Astrocyte of the cerebellum (primary cell): ENCODE results near the gene ZFAND3.

ENCODE experiments used
- DNase-seq: peaks from one replicate; pipeline ENCODE4 v3.0.0-alpha.2; 2011; ENCODE audit warnings: low read depth
- H3K4me3 ChIP-seq: 2 replicates; pipeline ENCODE4 v1.5.1; 2011; ENCODE audit warnings: mild to moderate bottlenecking, low read depth, low read length, moderate library complexity
- CTCF ChIP-seq: IDR thresholded peaks from 2 replicates; pipeline ENCODE4 v1.5.1; 2012; ENCODE audit warnings: low read length, low read depth, moderate library complexity, mild to moderate bottlenecking; ENCODE audit errors: missing control alignments
- in situ Hi-C: cut with HindIII; loops from 2 replicates; pipeline ENCODE4 v1.10.0; 2017; ENCODE audit warnings: low sequenced_read_pairs

ZFAND3 gene

GRCh38 chr6:37818536-37819176, 871 bp upstream of the ZFAND3 start:
- in situ Hi-C loops = no loop called here
- DNase-seq = peak; percentile 90
- no peak for TF ChIP-seq CTCF
- peak overlapping the region; percentile 76 for H3K4me3 ChIP-seq

- TF ChIP-seq CTCF = no peak
- in situ Hi-C loops = no loop called here
- H3K4me3 ChIP-seq = peak overlapping the region; percentile 76
- no peak for DNase-seq
Observed at GRCh38 chr6:37819802-37820717, 533 bp downstream of the ZFAND3 start.

GRCh38 chr6:37820718-37821079, 1.2 kb downstream of the ZFAND3 start:
- no peak for TF ChIP-seq CTCF
- in situ Hi-C loops = no loop called here
- H3K4me3 ChIP-seq = peak overlapping the region; percentile 76
- DNase-seq = no peak

GRCh38 chr6:37821446-37821845, 1.9 kb downstream of the ZFAND3 start:
- H3K4me3 ChIP-seq = no peak overlapping the region
- DNase-seq = no peak
- in situ Hi-C loops = no loop called here
- TF ChIP-seq CTCF = no peak

GRCh38 chr6:37822851-37823682, 3.5 kb downstream of the ZFAND3 start:
- DNase-seq = no peak
- no peak for TF ChIP-seq CTCF

GRCh38 chr6:37824170-37824569, 4.6 kb downstream of the ZFAND3 start:
- no peak for DNase-seq
- in situ Hi-C loops = no loop called here
- H3K4me3 ChIP-seq = no peak overlapping the region
- no peak for TF ChIP-seq CTCF

More at GRCh38 chr6:37822851-37823682, 3.5 kb downstream of the ZFAND3 start:
- in situ Hi-C loops = no loop called here
- peak overlapping the region; percentile 11 for H3K4me3 ChIP-seq
